GM18507 (cell line): ENCODE data around the gene PROZ.
"Not testable (repeated sequence)": the region's sequence is repeated elsewhere in the genome, so short reads cannot be mapped to it uniquely, and the experiment has no call there.

Experiments
- DNase-seq: peaks from one replicate; pipeline ENCODE4 v3.0.0; 2011; ENCODE audit warnings: low read depth; ENCODE audit not compliant: insufficient read length; ENCODE audit errors: extremely low spot score
- FAIRE-seq: peaks from 2 replicates; lab custom pipeline; 2011; peaks lifted over from hg19 to GRCh38; lab: Jason Lieb, UNC

Gene PROZ, protein sequence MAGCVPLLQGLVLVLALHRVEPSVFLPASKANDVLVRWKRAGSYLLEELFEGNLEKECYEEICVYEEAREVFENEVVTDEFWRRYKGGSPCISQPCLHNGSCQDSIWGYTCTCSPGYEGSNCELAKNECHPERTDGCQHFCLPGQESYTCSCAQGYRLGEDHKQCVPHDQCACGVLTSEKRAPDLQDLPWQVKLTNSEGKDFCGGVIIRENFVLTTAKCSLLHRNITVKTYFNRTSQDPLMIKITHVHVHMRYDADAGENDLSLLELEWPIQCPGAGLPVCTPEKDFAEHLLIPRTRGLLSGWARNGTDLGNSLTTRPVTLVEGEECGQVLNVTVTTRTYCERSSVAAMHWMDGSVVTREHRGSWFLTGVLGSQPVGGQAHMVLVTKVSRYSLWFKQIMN

GRCh38 chr13:113157929-113158747 lies at the start of gene PROZ:
Gene PROZ, plus strand, starts transcription at chr13:113158648. Its CDS starts 13 bp downstream, at chr13:113158661.
- FAIRE-seq (no peak), DNase-seq (no peak)

DNA sequence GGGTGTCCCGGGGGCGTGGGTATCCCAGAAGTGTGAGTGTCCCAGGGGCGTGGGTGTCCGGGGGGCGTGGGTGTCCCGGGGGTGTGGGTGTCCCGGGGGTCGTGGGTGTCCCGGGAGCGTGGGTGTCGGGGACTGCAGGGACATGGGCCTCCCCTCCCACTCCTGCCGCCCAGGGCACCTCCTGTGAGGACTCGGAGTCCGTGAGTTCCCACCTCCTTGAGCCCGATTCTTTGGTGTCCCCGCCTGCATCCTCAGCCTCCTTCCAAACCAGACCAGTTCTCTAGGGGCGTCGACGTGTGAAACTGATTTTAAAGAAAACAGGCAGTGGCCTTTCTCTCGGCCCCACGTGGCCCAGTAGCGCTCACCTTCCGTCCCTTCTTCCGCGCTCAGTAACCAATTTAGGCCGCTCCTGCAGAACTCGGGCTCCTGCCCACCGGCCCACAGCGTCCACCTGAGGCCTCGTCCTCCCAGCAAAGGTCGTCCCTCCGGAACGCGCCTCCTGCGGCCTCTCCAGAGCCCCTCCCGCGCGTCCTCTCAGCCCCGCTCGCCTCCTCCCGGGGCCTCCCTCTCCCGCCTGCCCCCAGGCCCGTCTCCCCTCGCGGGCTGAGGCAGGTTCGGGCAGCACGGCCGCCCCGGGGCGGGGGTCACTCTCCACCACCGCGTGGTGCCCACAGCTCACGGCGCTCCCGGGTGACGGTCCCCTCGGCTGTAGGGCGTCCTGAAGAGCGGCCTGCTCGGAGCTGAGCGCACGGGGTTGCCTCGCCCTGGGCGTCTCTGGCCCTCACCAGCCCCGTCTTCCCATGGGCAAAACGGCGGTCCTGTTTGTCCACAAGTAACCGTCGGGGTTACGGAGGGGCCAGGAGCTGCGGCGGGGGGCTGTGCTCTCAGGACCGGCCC lies 49.0 kb upstream of the PROZ start:
- FAIRE-seq (no peak), DNase-seq (no peak)

- no peak for DNase-seq
Measured at GRCh38 chr13:113110048-113110851, 48.2 kb upstream of the PROZ start.

GRCh38 chr13:113110852-113111315 lies 47.6 kb upstream of the PROZ start:
- DNase-seq, result no peak
- FAIRE-seq, result no peak

More at GRCh38 chr13:113110048-113110851, 48.2 kb upstream of the PROZ start:
- no peak for FAIRE-seq

GRCh38 chr13:113111821-113112220 lies 46.6 kb upstream of the PROZ start:
- DNase-seq, FAIRE-seq: not testable (repeated sequence)

- DNase-seq, result not testable (repeated sequence)
Measured at GRCh38 chr13:113112475-113112874, 46.0 kb upstream of the PROZ start.

DNA sequence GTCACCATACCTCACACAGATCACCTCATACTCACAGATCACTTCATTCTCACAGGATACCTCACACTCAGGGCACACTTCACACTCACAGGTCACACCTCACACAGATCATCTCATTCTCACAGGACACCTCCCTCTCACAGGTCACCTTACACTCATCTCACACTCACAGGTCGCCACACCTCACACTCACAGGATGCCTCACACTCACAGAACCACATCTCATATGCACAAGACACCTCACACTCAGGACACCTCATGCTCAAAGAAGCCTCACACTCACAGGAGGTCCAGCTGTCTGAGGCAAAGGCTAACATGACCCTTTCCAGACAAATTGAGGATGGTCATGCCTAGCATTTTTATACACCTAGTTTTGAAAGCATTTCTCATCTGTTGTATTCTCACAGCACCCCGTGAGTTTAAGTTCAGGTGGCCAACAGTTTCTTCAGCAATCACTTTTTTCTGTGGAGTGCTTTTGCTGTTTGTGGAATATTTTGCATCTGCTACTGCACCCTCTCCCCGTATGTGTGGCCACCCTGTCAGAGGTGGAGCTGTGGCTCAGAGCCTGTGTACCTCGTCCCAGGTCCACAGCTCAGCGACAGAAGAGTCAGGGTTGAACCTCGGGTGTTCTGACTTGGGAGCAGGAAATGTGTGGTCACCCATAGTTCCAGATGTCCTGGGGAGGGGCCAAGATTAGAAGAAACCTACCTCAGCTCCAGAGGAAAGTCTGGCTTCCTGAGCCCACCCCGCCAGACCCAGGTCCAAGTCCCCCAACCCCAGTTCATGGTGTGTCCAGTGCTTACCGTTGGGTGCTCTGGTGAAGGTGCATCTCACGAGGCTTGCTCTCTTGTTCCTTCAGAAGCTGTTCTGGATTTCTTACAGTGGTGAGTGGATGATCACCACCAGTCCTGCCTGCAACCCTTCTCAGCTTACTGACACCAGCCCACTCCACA lies 45.3 kb upstream of the PROZ start:
- FAIRE-seq (peak; percentile 33), DNase-seq (no peak)

More at GRCh38 chr13:113112475-113112874, 46.0 kb upstream of the PROZ start:
- not testable (repeated sequence) for FAIRE-seq

DNA sequence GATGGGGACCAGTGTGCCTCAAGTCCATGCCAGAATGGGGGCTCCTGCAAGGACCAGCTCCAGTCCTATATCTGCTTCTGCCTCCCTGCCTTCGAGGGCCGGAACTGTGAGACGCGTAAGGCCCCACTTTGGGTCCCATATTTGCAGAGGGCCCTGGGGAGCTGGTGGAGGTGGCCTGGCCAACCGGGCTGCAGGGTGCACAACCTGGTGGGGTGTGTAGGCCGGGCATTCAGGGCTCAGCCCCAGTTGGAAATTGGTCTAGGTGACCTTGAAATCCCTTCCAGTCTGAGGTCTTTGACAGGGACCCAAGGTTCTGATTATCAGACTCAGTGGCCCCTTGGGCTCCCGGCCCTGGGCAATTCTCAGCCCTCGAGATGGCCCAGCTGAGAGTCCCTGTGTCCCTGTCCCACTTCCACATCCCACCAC lies 44.6 kb upstream of the PROZ start:
- no peak for DNase-seq
- no peak for FAIRE-seq

DNA sequence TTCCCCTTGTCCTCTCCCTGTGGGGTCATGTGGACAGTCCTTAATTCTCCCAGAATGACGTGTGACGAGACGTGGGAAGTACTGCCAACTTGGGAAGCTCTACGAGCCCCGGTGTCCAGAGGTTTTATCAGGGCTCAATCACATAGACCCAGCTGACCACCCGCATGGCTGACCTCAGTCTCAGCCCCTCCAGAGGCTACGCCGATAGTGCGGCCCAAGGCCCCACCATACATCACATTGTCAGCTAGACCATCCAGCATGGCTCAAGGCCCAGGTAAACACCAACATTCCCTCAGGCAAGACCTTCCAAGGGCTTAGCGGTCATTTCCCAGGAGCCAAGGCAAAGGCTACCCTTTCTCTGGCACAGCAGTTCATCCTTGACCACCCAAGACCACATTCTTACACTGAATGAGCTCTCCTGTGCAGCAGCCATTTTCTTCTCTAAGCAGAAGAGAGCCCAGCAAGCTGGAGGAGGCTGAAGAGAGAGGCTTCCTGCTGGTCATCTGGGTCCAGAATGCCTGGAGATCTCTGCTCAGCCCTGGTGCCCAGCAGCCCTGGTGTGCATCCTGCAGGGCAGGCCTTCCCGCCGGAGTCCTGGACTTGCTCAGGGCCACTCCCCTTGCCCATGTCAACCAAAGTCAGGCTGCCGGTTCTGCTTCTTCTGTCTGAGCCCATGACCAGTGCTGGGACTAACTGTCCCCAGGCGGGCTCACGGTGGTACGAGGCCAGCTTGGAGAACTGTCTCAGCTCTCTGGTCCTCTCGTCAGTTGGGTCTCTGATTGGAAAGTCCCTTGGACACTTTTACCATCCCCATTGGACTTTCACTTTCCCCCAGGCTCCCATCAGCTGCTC lies 43.7 kb upstream of the PROZ start:
- FAIRE-seq, result no peak
- no peak for DNase-seq

DNA sequence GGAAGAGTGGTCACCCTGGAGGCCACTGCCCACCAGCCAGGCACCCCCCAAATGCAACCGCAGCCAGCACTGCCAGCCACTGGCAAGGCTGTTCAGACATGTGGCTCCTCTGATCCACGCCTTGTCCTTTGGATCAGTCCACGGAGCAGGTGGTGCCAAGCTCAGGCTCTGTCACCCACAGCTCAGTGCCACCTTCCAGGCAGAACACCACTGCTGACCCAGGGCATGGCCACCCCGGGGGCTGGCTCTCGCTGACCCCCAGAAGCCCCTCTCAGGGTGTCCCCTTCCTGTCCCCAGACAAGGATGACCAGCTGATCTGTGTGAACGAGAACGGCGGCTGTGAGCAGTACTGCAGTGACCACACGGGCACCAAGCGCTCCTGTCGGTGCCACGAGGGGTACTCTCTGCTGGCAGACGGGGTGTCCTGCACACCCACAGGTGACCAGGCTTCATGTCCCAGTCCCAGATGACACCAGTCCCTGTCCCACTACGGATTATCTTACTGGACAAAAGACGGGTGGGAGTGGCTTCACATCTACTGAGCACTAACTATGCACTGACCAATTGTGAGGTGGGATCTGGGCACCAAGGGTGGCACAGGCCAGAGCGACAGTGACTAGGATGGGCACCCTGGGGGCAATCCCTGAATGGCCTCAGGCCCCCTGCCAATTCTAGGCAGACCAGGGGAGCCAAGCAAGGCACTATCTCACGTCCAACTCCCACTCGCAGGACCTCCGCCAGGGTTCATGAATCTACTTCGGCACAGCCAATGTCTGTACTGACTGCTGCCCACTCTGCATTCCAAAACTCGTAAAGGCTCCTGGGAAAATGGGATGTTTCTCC lies 42.9 kb upstream of the PROZ start:
- no peak for FAIRE-seq
- DNase-seq, result no peak

DNA sequence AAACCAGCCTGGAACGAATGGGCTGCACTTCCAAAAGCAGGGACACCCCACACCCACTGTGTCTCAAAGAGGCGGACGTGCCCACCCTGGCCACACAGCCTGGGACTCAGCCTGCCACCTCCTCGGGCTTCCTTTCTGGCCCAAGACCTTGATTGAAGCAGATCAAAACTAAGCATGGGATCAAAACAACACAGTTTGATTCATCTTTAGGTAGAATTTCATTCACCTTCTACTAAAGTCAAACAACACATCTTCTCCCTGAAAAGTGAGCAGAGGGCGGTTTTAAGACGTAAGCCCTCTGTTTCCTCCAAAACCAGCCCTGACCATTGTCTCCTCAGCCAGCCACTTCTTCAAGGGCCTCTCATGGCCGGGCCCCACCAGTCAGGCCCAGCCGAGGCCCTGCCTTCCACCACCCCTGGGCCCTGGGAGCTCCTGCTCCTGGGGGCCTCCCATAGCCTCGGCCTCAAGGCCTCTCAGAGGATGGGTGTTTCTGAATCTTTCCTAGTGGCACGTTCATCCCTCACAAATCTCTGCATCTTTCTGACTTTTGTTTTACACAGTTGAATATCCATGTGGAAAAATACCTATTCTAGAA lies 42.1 kb upstream of the PROZ start:
- no peak for FAIRE-seq
- no peak for DNase-seq

DNA sequence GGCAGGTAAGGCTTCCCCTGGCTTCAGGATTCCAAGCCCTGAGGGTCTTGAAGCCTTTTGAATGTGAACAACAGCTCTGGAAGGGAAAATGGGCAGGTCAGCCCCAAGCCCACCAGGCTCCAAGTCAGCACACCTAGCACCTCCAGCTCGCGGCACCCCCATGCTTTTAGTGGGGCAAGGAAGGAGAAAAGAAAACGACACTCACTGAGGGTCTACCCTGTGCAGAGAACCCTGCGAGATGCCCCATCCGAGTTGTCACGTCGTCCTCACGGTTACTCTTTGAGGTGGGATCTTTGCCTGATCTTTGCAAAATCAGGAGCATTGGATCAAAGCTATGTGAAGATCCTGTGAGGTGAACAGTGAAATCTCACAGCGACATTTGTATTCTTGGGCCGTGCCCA lies 41.6 kb upstream of the PROZ start:
- FAIRE-seq (no peak), DNase-seq (no peak)

DNA sequence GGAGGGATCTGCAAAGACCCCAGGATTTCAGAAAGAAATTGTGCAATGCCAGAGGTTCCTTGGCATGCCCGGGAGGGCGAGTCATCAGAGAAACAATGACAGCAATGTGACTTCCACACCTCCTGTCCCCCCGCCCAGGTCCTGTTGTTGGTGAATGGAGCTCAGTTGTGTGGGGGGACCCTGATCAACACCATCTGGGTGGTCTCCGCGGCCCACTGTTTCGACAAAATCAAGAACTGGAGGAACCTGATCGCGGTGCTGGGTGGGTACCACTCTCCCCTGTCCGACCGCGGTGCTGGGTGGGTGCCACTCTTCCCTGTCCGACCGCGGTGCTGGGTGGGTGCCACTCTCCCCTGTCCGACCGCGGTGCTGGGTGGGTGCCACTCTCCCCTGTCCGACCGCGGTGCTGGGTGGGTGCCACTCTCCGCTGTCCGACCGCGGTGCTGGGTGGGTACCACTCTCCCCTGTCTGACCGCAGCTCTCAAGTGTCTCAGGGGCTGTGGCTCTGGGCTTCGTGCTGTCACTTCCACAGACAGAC lies 41.0 kb upstream of the PROZ start:
- FAIRE-seq (no peak), DNase-seq (no peak)

GRCh38 chr13:113117911-113118260 lies 40.6 kb upstream of the PROZ start:
- DNase-seq (no peak), FAIRE-seq (no peak)

DNA sequence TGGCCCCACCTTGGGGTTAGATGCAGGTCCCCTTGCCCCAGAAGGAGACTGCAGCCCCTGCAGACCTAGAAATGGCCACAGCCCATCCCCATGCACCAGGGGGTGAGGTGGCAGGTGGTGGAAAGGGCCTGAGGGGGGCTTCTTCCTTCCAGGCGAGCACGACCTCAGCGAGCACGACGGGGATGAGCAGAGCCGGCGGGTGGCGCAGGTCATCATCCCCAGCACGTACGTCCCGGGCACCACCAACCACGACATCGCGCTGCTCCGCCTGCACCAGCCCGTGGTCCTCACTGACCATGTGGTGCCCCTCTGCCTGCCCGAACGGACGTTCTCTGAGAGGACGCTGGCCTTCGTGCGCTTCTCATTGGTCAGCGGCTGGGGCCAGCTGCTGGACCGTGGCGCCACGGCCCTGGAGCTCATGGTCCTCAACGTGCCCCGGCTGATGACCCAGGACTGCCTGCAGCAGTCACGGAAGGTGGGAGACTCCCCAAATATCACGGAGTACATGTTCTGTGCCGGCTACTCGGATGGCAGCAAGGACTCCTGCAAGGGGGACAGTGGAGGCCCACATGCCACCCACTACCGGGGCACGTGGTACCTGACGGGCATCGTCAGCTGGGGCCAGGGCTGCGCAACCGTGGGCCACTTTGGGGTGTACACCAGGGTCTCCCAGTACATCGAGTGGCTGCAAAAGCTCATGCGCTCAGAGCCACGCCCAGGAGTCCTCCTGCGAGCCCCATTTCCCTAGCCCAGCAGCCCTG lies 40.0 kb upstream of the PROZ start:
- DNase-seq (no peak), FAIRE-seq (no peak)
